ENCODE data around the gene REEP5.

The REEP5 gene

DNA sequence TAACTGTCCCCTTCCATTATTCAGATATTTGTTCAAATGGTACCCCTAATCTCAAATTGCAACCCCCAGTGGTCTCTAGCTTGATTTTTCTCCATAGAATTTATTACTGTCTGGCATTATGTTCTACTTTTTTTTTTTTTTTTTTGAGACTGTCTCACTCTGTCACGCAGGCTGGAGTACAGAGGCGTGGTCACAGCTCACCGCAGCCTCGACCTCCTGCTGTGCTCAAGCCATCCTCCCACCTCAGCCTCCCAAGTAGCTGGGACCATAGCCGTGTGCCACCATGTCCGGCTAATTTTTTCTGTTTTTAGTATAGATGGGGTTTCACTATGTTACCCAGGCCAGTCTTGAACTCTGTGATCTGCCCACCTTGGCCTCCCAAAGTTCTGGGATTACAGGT, 2.0 kb upstream of the REEP5 start:
- Mint-ChIP-seq H3K4me3 (peak overlapping the region; percentile 80 to 98 (median 96)), H3K27ac (no peak overlapping the region), H3K4me1 (peaks cover 21% of the 10 kb centered on the region), H3K36me3 (ENCODE audit: low read depth) (peaks cover 6% of the 10 kb centered on the region), H3K27me3 (ENCODE audit: low read depth) (peaks cover 40% of the 10 kb centered on the region), H3K9me3 (no peaks in the 10 kb centered on the region)
- TF ChIP-seq, protein P1, sequence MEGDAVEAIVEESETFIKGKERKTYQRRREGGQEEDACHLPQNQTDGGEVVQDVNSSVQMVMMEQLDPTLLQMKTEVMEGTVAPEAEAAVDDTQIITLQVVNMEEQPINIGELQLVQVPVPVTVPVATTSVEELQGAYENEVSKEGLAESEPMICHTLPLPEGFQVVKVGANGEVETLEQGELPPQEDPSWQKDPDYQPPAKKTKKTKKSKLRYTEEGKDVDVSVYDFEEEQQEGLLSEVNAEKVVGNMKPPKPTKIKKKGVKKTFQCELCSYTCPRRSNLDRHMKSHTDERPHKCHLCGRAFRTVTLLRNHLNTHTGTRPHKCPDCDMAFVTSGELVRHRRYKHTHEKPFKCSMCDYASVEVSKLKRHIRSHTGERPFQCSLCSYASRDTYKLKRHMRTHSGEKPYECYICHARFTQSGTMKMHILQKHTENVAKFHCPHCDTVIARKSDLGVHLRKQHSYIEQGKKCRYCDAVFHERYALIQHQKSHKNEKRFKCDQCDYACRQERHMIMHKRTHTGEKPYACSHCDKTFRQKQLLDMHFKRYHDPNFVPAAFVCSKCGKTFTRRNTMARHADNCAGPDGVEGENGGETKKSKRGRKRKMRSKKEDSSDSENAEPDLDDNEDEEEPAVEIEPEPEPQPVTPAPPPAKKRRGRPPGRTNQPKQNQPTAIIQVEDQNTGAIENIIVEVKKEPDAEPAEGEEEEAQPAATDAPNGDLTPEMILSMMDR (IDR thresholded peaks at IDR 0.05; ENCODE audit: unreplicated experiment in 3 of 3): no peak

DNA sequence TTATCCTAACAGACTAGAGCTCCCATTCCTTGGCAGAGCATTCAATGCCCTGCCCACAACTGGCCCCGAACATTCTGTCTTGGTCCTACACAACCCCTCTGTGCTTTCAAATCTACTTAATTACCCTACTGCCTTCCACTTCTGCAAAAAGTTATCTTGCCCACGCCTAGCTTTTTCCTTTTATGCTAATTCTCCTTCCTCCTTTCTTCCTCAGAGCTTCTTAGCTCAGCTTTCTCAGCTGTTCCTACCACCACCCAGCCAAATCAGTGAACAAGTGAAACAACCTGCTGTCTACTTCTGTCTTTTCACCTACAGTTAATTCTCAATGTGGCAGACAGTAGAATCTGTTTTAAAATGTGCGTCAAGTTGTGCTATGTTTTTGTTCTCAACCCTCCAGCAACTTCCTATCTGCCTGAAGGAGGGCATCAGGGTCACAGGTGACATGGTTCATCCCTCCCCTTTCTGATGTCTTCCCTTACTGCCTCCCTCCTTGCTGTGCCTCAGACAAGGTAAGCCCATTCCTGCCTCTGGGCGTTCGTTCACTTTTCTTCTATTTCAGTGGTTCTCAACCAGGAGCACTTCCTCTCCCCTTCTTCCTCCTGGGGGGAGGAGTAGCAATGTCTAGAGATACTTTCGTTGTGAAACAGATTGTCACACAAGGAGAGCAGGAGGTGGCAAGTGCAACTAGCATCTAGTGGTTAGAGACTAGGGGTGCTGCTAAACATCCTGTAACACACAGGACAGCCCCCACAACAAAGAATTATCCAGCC, 1.3 kb upstream of the REEP5 start:
- peak overlapping the region; percentile 80 to 98 (median 96) for H3K4me3 Mint-ChIP-seq
- H3K9me3 Mint-ChIP-seq: no peaks in the 10 kb centered on the region
- H3K27ac Mint-ChIP-seq: peak overlapping the region in 2 of 3 experiments; percentile 0 to 99
- TF ChIP-seq, protein P1 (IDR thresholded peaks at IDR 0.05; ENCODE audit: unreplicated experiment in 3 of 3): no peak
- peaks cover 12% of the 10 kb centered on the region for H3K36me3 Mint-ChIP-seq (ENCODE audit: low read depth)
- peaks cover 27% of the 10 kb centered on the region for H3K4me1 Mint-ChIP-seq
- peaks cover 35% of the 10 kb centered on the region for H3K27me3 Mint-ChIP-seq (ENCODE audit: low read depth)

DNA sequence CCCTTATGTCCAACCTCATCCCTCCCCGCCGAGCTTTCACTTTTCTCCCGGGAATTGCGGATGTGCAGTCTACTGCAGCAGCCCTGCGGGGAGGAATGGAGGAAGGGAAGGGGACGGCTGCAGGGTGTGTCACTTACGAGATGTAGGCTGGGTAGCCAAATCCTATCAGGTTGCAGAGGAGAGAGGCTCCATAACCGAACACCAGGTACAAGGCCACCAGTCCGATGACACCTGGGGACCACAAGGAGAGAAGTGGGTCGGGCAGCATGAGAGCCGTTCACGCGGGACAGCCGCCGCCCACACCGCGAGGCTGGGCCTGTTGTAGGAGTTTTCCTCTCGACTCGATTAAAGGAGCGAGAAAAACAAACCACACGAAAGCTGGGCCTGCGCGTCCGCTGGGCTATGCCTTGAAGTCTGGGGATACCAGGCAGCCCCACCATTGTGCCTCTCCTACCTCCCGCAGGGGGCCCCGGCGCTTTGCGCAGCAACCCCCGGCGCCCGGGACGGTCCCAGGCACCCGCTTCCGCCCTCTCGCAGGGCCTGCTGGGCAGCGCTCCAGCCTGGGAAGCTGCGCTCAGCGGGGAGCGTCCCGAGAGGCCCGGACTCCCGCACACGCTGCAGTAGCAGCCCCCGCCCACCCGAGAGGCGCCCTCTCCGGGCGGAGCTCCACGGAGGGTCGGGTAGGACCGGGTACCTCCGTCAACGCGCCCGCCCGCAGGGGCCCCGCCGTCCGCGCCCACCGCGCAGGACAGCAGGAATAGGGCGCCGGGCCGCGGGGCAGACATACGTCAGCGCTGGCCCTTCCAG, 798 bp downstream of the REEP5 start:
- H3K4me3 Mint-ChIP-seq: peak overlapping the region; percentile 96 to 98 (median 97)
- peaks cover 21% of the 10 kb centered on the region for H3K27me3 Mint-ChIP-seq (ENCODE audit: low read depth)
- no peaks in the 10 kb centered on the region for H3K9me3 Mint-ChIP-seq

GRCh38 chr5:112919972-112920371, 2.1 kb downstream of the REEP5 start:
- Mint-ChIP-seq H3K9me3 (no peaks in the 10 kb centered on the region), H3K4me1 (peaks cover 36% of the 10 kb centered on the region), H3K4me3 (peak overlapping the region; percentile 96 to 98 (median 97)), H3K36me3 (ENCODE audit: low read depth) (peaks cover 37% of the 10 kb centered on the region), H3K27ac (no peak overlapping the region), H3K27me3 (ENCODE audit: low read depth) (peaks cover 19% of the 10 kb centered on the region)
- TF ChIP-seq, protein P1 (IDR thresholded peaks at IDR 0.05; ENCODE audit: unreplicated experiment in 3 of 3): no peak

More for the DNA sequence above, 798 bp downstream of the REEP5 start:
- Mint-ChIP-seq H3K36me3 (ENCODE audit: low read depth) (peaks cover 29% of the 10 kb centered on the region), H3K27ac (peak overlapping the region; percentile 84 to 99 (median 93)), H3K4me1 (peaks cover 36% of the 10 kb centered on the region)
- TF ChIP-seq, protein P1 (IDR thresholded peaks at IDR 0.05; ENCODE audit: unreplicated experiment in 3 of 3): no peak

DNA sequence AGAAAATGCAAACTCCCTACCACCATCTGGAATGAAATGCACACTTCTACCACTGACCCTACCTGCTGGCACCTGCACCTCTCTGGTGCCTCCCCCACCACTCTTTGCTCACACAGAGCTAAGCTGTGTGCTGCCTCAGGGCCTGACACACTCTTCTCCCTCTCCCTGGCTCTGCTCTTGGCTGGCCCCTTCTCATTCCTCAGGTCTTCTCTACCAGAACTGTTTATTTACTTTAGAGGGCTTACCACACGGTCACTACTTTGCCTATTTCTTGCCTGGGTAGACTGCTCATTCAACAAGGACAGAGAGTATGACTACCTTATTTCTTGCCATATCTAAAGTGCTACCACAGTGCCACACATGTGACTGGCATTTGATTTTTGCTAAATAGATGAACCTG, 3.3 kb downstream of the REEP5 start:
- Mint-ChIP-seq H3K9me3 (no peaks in the 10 kb centered on the region), H3K4me1 (peaks cover 36% of the 10 kb centered on the region), H3K27me3 (ENCODE audit: low read depth) (peaks cover 7% of the 10 kb centered on the region), H3K27ac (no peak overlapping the region), H3K36me3 (ENCODE audit: low read depth) (peaks cover 41% of the 10 kb centered on the region), H3K4me3 (peak overlapping the region in 2 of 3 experiments; percentile 11 to 51)
- TF ChIP-seq, protein P1 (IDR thresholded peaks at IDR 0.05; ENCODE audit: unreplicated experiment in 3 of 3): no peak
